GM23338 (cell line): ENCODE measurements around the gene CBFA2T2. TPM values are rescaled to one million over a fixed set of nuclear protein-coding genes. Genes with fewer than 3 reads are reported as not detected.

Experiments
- ATAC-seq: fragments of 200-7000 bp; cut with Tn5 transposase; 3 replicates; pipeline ENCODE4 v1.9.1; 2020
- DNase-seq: peaks from one replicate; pipeline ENCODE4 v3.0.0-alpha.2; 2015; ENCODE audit warnings: low spot score
- H2AFZ ChIP-seq: fragments of 200-600 bp; sonication (generic); 2 replicates; pipeline ENCODE4 v1.8.0; 2016; ENCODE audit warnings: antibody characterized with exemption, mild to moderate bottlenecking, moderate library complexity
- H3F3A ChIP-seq: fragments of 200-600 bp; sonication (generic); replicated peaks from 2 replicates; pipeline ENCODE4 v1.8.0; 2017; ENCODE audit warnings: antibody characterized with exemption, mixed run types, low read depth
- H3K27ac ChIP-seq: fragments of 200-600 bp; sonication (generic); 2 replicates; pipeline ENCODE4 v1.6.1; 2016; ENCODE audit warnings: low read depth
- H3K27me3 ChIP-seq: fragments of 200-600 bp; sonication (generic); 2 replicates; pipeline ENCODE4 v1.8.0; 2016; ENCODE audit warnings: mild to moderate bottlenecking, mixed run types, moderate library complexity; ENCODE audit not compliant: insufficient read depth
- H3K36me3 ChIP-seq: fragments of 200-600 bp; sonication (generic); 2 replicates; pipeline ENCODE4 v1.8.0; 2016; ENCODE audit warnings: mild to moderate bottlenecking; ENCODE audit not compliant: insufficient read depth
- H3K4me1 ChIP-seq: fragments of 200-600 bp; sonication (generic); 2 replicates; pipeline ENCODE4 v1.8.0; 2016; ENCODE audit warnings: mild to moderate bottlenecking, moderate library complexity; ENCODE audit not compliant: insufficient read depth
- H3K4me2 ChIP-seq: fragments of 200-600 bp; sonication (generic); 2 replicates; pipeline ENCODE4 v1.7.1; 2017; ENCODE audit warnings: mixed run types
- H3K4me3 ChIP-seq: fragments of 200-600 bp; sonication (generic); 2 replicates; pipeline ENCODE4 v1.6.1; 2016; ENCODE audit warnings: mixed run types
- H3K79me2 ChIP-seq: fragments of 200-600 bp; sonication (generic); replicated peaks from 2 replicates; pipeline ENCODE4 v1.8.0; 2017; ENCODE audit warnings: mild to moderate bottlenecking; ENCODE audit not compliant: insufficient read depth
- H3K9me2 ChIP-seq: fragments of 200-600 bp; sonication (generic); 2 replicates; pipeline ENCODE4 v1.8.0; 2017; ENCODE audit not compliant: insufficient read depth
- H4K20me1 ChIP-seq: fragments of 200-600 bp; sonication (generic); replicated peaks from 2 replicates; pipeline ENCODE4 v1.8.0; 2017; ENCODE audit warnings: mild to moderate bottlenecking; ENCODE audit not compliant: insufficient read depth
- H3K27ac Mint-ChIP-seq: 2 replicates; pipeline ENCODE4 v1.8.0; 2020; ENCODE audit warnings: inconsistent platforms, mild to moderate bottlenecking, moderate library complexity, mixed read lengths
- H3K27me3 Mint-ChIP-seq: 3 replicates; pipeline ENCODE4 v1.8.0; 2022; ENCODE audit warnings: low read depth, mild to moderate bottlenecking, moderate library complexity, mixed read lengths, inconsistent platforms; ENCODE audit not compliant: insufficient read depth, poor library complexity
- H3K36me3 Mint-ChIP-seq: 3 replicates; pipeline ENCODE4 v1.8.0; 2021; ENCODE audit warnings: low read depth, mild to moderate bottlenecking, inconsistent platforms, moderate library complexity, mixed read lengths
- H3K4me1 Mint-ChIP-seq: 3 replicates; pipeline ENCODE4 v1.8.0; 2020; ENCODE audit warnings: mild to moderate bottlenecking, inconsistent platforms, mixed read lengths
- H3K4me3 Mint-ChIP-seq: 3 replicates; pipeline ENCODE4 v1.8.0; 2021; ENCODE audit warnings: moderate library complexity, mild to moderate bottlenecking, inconsistent platforms, mixed read lengths
- H3K9me3 Mint-ChIP-seq: 3 replicates; pipeline ENCODE4 v1.8.0; 2020; ENCODE audit warnings: moderate library complexity, mild to moderate bottlenecking, inconsistent platforms, mixed read lengths
- EZH2 ChIP-seq: fragments of 200-600 bp; sonication (generic); IDR thresholded peaks from one replicate; pipeline ENCODE4 v1.8.0; 2017; ENCODE audit warnings: antibody characterized with exemption, mild to moderate bottlenecking, low read depth; ENCODE audit not compliant: unreplicated experiment
- JUNB ChIP-seq: IDR thresholded peaks from one replicate; pipeline ENCODE4 v1.6.1; 2016; ENCODE audit warnings: antibody characterized with exemption; ENCODE audit not compliant: unreplicated experiment
- NANOG ChIP-seq: IDR thresholded peaks from 2 replicates; pipeline ENCODE4 v1.6.1; 2016; ENCODE audit warnings: antibody characterized with exemption, borderline replicate concordance
- STAT1 ChIP-seq: IDR thresholded peaks from one replicate; pipeline ENCODE4 v1.6.1; 2016; ENCODE audit warnings: antibody characterized with exemption; ENCODE audit not compliant: unreplicated experiment
- ZNF331 ChIP-seq: fragments of 250-450 bp; sonication (Bioruptor Pico); IDR thresholded peaks from 2 replicates; pipeline ENCODE4 v1.5.0; 2020; ENCODE audit warnings: low read depth, mild to moderate bottlenecking, moderate library complexity
- ZNF462 ChIP-seq: fragments of 250-450 bp; sonication (Bioruptor Pico); IDR thresholded peaks from 2 replicates; pipeline ENCODE4 v1.5.0; 2020; ENCODE audit warnings: mild to moderate bottlenecking, moderate library complexity
- polyA plus RNA-seq: library from polyadenylated mRNA; unstranded; fragments of >200 nt; fragmentation: Nextera tagmentation; extraction: Ambion mirVana; gene quantifications from 2 replicates; pipeline ENCODE4 v1.2.1, GENCODE V29; 2016
- total RNA-seq: library from RNA; depleted of rRNA; stranded (reverse); fragments of >200 nt; shearing (Covaris generic); gene quantifications from 2 replicates; pipeline ENCODE4 v1.2.3, GENCODE V29; 2014
- TF ChIP-seq, protein P1 (sequence below): IDR thresholded peaks from 2 replicates; pipeline ENCODE4 v1.6.1; 2016; ENCODE audit warnings: antibody characterized with exemption

Gene CBFA2T2
- total and polyA plus RNA-seq, 2 experiments from 2014 or later: 12.7 to 15.8 TPM

DNA sequence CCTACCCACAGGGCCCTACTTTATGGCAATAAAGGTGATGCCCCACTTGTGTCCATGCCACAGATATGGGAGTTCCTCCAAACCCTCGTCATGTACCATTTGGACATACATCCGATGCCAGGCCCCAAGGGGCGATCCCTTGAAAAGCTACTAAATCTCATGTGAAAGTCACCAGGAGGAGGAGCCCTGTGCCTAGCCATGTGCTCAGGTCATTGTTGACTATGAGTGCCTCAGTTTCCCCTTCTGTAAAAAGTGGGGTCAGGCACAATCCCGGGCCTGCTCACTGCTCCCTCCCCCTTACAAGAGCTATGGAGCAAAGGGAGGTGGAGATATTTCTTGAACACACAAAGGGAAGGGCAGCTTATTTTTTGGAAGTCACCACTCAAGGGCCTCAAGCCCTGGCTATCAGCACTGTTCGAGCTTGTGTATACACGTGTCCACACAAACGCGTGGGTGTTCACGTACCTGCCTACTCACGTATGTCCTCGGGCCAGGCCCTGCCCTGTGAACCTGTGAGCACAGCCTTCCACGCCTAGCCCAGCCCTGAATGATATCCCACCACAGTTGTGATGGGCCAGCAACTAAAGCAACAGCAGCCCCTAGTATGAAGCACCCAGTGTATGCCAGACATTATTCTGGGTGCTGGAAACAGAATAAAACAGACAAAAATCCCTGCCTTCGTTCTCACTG, 178.7 kb downstream of the CBFA2T2 start:
- Histone ChIP-seq H3K79me2 (no peaks in the 10 kb centered on the region; the same call in 1 of the 2 replicates), H3K36me3 (no peaks in the 10 kb centered on the region; the same call in 1 of the 2 replicates), H4K20me1 (peaks cover 3% of the 10 kb centered on the region), H3K27ac (no peak overlapping the region), H3K4me3 (peak overlapping the region; percentile 53; the same call in 1 of the 2 replicates), H3K9me2 (no peaks in the 10 kb centered on the region), H3F3A (peaks cover 11% of the 10 kb centered on the region; the same call in 1 of the 2 replicates), H3K4me2 (peak overlapping the region; percentile 76; the same call in 1 of the 2 replicates), H3K4me1 (peaks cover 26% of the 10 kb centered on the region; the same call in 1 of the 2 replicates), H3K27me3 (peaks cover 11% of the 10 kb centered on the region; the same call in 1 of the 2 replicates), H2AFZ (no peak overlapping the region)
- Mint-ChIP-seq H3K27me3 (peaks cover 26% of the 10 kb centered on the region), H3K27ac (no peak overlapping the region), H3K4me1 (peaks cover 40% of the 10 kb centered on the region), H3K36me3 (peaks cover 34% of the 10 kb centered on the region), H3K9me3 (no peaks in the 10 kb centered on the region), H3K4me3 (peak overlapping the region; percentile 29; the same call in 1 of the 3 replicates)
- ATAC-seq: no peak
- no peak for TF ChIP-seq STAT1
- TF ChIP-seq JUNB: no peak
- no peak for TF ChIP-seq NANOG
- TF ChIP-seq ZNF462 (CRISPR knock-in tag): no peak
- no peak for TF ChIP-seq EZH2
- TF ChIP-seq, protein P1, sequence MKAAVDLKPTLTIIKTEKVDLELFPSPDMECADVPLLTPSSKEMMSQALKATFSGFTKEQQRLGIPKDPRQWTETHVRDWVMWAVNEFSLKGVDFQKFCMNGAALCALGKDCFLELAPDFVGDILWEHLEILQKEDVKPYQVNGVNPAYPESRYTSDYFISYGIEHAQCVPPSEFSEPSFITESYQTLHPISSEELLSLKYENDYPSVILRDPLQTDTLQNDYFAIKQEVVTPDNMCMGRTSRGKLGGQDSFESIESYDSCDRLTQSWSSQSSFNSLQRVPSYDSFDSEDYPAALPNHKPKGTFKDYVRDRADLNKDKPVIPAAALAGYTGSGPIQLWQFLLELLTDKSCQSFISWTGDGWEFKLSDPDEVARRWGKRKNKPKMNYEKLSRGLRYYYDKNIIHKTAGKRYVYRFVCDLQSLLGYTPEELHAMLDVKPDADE: no peak
- TF ChIP-seq ZNF331 (CRISPR knock-in tag): no peak
- DNase-seq: no peak
